PC-3 (cell line): ENCODE data around the gene S1PR1. TPM values are rescaled to one million over a fixed set of nuclear protein-coding genes. Genes with fewer than 3 reads are reported as not detected.
"Not testable (repeated sequence)": the region's sequence is repeated elsewhere in the genome, so short reads cannot be mapped to it uniquely, and the experiment has no call there.

Experiments used
- ATAC-seq: fragments of 200-7000 bp; cut with Tn5 transposase; 2 replicates; pipeline ENCODE4 v1.9.1; 2020; ENCODE audit warnings: mild to moderate bottlenecking, moderate library complexity
- BruUV-seq: library from RNA; stranded (reverse); fragments of 400-500 nt; replicated peaks from 2 replicates; lab custom pipeline; 2021; lab: Mats Ljungman, UMichigan
- CTCF ChIA-PET: fragments of 300-600 bp; sonication (Branson Sonifier 250); formaldehyde crosslinking; loops from one replicate; lab custom pipeline; 2022; ENCODE audit warnings: antibody characterized with exemption; lab: Charles Lee
- POLR2A ChIA-PET: fragments of 300-600 bp; sonication (Branson Sonifier 250); formaldehyde crosslinking; loops from one replicate; lab custom pipeline; 2022; ENCODE audit warnings: antibody characterized with exemption; ENCODE audit not compliant: unreplicated experiment; lab: Charles Lee
- DNase-seq: peaks from one replicate; pipeline ENCODE4 v3.0.0-alpha.2; 2015
- H2AFZ ChIP-seq: fragments of 300-600 bp; sonication (generic); 2 replicates; pipeline ENCODE4 v1.6.0; 2016; ENCODE audit warnings: antibody characterized with exemption, low read length
- H3F3A ChIP-seq: fragments of 300-600 bp; sonication (generic); one replicate; pipeline ENCODE4 v1.6.0; 2017; ENCODE audit warnings: antibody characterized with exemption, low read length, control low read depth, mild to moderate bottlenecking; ENCODE audit not compliant: unreplicated experiment
- H3K27ac ChIP-seq: fragments of 300-600 bp; sonication (generic); 2 replicates; pipeline ENCODE4 v1.5.1; 2016; ENCODE audit warnings: mild to moderate bottlenecking, low read length
- H3K27me3 ChIP-seq: fragments of 300-600 bp; sonication (generic); 2 replicates; pipeline ENCODE4 v1.6.1; 2016; ENCODE audit warnings: low read length, mixed read lengths
- H3K36me3 ChIP-seq: fragments of 300-600 bp; sonication (generic); 2 replicates; pipeline ENCODE4 v1.6.1; 2016; ENCODE audit warnings: low read depth, mixed run types, low read length, mixed read lengths
- H3K4me1 ChIP-seq: fragments of 300-600 bp; sonication (generic); 2 replicates; pipeline ENCODE4 v1.5.1; 2016; ENCODE audit warnings: low read length; ENCODE audit not compliant: insufficient read depth
- H3K4me2 ChIP-seq: fragments of 300-600 bp; sonication (generic); 2 replicates; pipeline ENCODE4 v1.6.0; 2016; ENCODE audit warnings: low read length
- H3K4me3 ChIP-seq: fragments of 300-600 bp; sonication (generic); 2 replicates; pipeline ENCODE4 v1.5.1; 2016; ENCODE audit warnings: mild to moderate bottlenecking, low read length, mixed read lengths
- H3K79me2 ChIP-seq: fragments of 300-600 bp; sonication (generic); 2 replicates; pipeline ENCODE4 v1.6.1; 2017; ENCODE audit warnings: low read length, mixed read lengths
- H3K9ac ChIP-seq: fragments of 300-600 bp; sonication (generic); 2 replicates; pipeline ENCODE4 v1.6.0; 2016; ENCODE audit warnings: mild to moderate bottlenecking, low read length
- H3K9me2 ChIP-seq: fragments of 300-600 bp; sonication (generic); replicated peaks from 2 replicates; pipeline ENCODE4 v1.6.1; 2016; ENCODE audit warnings: mixed run types, low read length, mixed read lengths
- H3K9me3 ChIP-seq: fragments of 300-600 bp; sonication (generic); 2 replicates; pipeline ENCODE4 v1.6.1; 2016; ENCODE audit warnings: low read length, mixed read lengths
- H4K20me1 ChIP-seq: fragments of 300-600 bp; sonication (generic); 2 replicates; pipeline ENCODE4 v1.6.1; 2016; ENCODE audit warnings: low read length, mixed read lengths
- CTCF ChIP-seq: fragments of 300-600 bp; sonication (generic); conservative IDR thresholded peaks from 2 replicates; pipeline ENCODE4 v1.5.1; 2017; ENCODE audit warnings: antibody characterized with exemption, low read depth, mild to moderate bottlenecking, low read length
- EZH2 ChIP-seq: fragments of 300-600 bp; sonication (generic); IDR thresholded peaks from one replicate; pipeline ENCODE4 v1.6.1; 2017; ENCODE audit warnings: antibody characterized with exemption, mild to moderate bottlenecking, low read length; ENCODE audit not compliant: unreplicated experiment
- EZH2phosphoT487 ChIP-seq: fragments of 300-600 bp; sonication (generic); IDR thresholded peaks from 2 replicates; pipeline ENCODE4 v1.6.1; 2018; ENCODE audit warnings: mild to moderate bottlenecking, antibody characterized with exemption, low read length, borderline replicate concordance
- intact Hi-C: fragments of 100-400 bp; cut with micrococcal nuclease; formaldehyde crosslinking; loops from 2 replicates; pipeline ENCODE4 v1.9.0; 2023
- total RNA-seq: library from RNA; depleted of rRNA; stranded (reverse); fragments of >200 nt; gene quantifications from 2 replicates; pipeline ENCODE4 v1.2.3, GENCODE V29; 2014

Gene S1PR1
- total RNA-seq, 1 experiment from 2014 or later: 2.1 TPM

DNA sequence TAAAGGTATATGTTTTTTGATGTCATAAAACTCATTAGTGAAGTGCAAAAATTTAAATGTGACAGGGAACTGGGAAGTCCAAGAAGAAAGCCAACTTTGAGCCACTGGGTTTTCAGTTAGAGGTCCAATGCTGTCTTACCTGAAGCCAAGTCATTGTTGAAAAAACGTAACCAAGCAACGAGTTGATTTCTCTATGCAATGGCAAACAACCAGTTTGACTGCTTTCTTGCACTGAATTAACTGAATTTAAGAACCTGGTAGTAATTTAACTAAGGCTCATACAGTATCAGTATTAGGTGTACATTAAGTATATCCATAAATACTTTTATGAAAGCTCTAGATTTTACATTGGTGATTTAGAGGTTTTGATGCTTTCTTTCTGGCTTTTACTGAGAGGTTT, 20.2 kb upstream of the S1PR1 start:
- ChIA-PET CTCF (no interaction called here), POLR2A (no interaction called here)
- no peaks in the 10 kb centered on the region for H3K9me3 ChIP-seq
- DNase-seq (peak; percentile 70), ATAC-seq (no peak)
- TF ChIP-seq EZH2 (no peak), CTCF (no peak), EZH2phosphoT487 (no peak)
- intact Hi-C loops: no loop called here
- no peak overlapping the region for H2AFZ ChIP-seq
- H3K4me2 ChIP-seq: 0 out of 2 replicates have a peak overlapping the region, but pooled peaks have one; percentile 5
- H3K36me3 ChIP-seq: no peaks in the 10 kb centered on the region
- H3K27me3 ChIP-seq: no peaks in the 10 kb centered on the region
- no peak overlapping the region for H3K9ac ChIP-seq
- H3K9me2 ChIP-seq: no peaks in the 10 kb centered on the region
- BruUV-seq: no TSS peak
- H3K4me3 ChIP-seq: no peak overlapping the region
- H3K27ac ChIP-seq: no peak overlapping the region
- H3K4me1 ChIP-seq: peaks cover 10% of the 10 kb centered on the region
- no peaks in the 10 kb centered on the region for H3F3A ChIP-seq
- no peaks in the 10 kb centered on the region for H3K79me2 ChIP-seq
- H4K20me1 ChIP-seq: no peaks in the 10 kb centered on the region

- CTCF ChIA-PET: interaction anchor here (0.6 kb wide), 1 partner anchor 620 kb away, joined by 4 read pairs; no protein-coding TSS in a partner anchor
- no peak overlapping the region for H2AFZ ChIP-seq
- intact Hi-C loops: no loop called here
- H3K27me3 ChIP-seq: no peaks in the 10 kb centered on the region
- no peaks in the 10 kb centered on the region for H3K9me2 ChIP-seq
- DNase-seq: no peak
- H3K4me3 ChIP-seq: no peak overlapping the region
- no peaks in the 10 kb centered on the region for H3K79me2 ChIP-seq
- BruUV-seq: no TSS peak
- H3K9me3 ChIP-seq: no peaks in the 10 kb centered on the region
- no peaks in the 10 kb centered on the region for H3F3A ChIP-seq
- no peaks in the 10 kb centered on the region for H3K36me3 ChIP-seq
- no peaks in the 10 kb centered on the region for H4K20me1 ChIP-seq
- peaks cover 10% of the 10 kb centered on the region for H3K4me1 ChIP-seq
- ATAC-seq: no peak
- POLR2A ChIA-PET: no interaction called here
- H3K27ac ChIP-seq: no peak overlapping the region
- no peak overlapping the region for H3K4me2 ChIP-seq
- H3K9ac ChIP-seq: no peak overlapping the region
- TF ChIP-seq EZH2 (no peak), CTCF (no peak), EZH2phosphoT487 (no peak)
These were observed 19.7 kb upstream of the S1PR1 start for GRCh38 chr1:101217148-101217547.

DNA sequence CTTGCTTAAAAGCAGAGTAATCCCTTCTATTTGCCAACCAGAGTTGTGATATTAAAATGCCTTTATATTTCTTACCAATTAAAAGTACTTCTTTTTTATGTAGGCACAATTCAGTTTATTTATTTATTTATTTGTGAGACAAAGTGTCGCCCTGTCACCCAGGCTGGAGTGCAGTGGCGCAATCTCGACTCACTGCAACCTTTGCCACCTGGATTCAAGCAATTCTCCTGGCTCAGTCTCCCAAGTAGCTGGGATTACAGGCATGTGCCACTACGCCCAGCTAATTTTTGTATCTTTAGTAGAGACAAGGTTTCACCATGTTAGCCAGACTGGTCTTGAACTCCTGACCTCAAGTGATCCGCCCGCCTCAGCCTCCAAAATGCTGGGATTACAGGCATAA, 17.9 kb upstream of the S1PR1 start:
- POLR2A ChIA-PET, H3K36me3 ChIP-seq, H3K9me3 ChIP-seq, ATAC-seq, H3K9ac ChIP-seq, DNase-seq, H3K4me2 ChIP-seq, H4K20me1 ChIP-seq, CTCF ChIA-PET, intact Hi-C loops, H2AFZ ChIP-seq, H3K27me3 ChIP-seq, H3K27ac ChIP-seq, H3K9me2 ChIP-seq, H3K4me3 ChIP-seq, BruUV-seq, H3F3A ChIP-seq, H3K79me2 ChIP-seq, H3K4me1 ChIP-seq: not testable (repeated sequence)
